Left ventricle myocardium superior (tissue), 1 donor: ENCODE measurements around the gene ETV5. TPM values are rescaled to one million over a fixed set of nuclear protein-coding genes. Genes with fewer than 3 reads are reported as not detected.
A peak's percentile ranks its signal among the peaks of the same experiment; 100 is the strongest.

Source experiments
- ATAC-seq: fragments of 200-7000 bp; cut with Tn5 transposase; one replicate; pipeline ENCODE4 v1.9.1; 2020; ENCODE audit warnings: mild to moderate bottlenecking, moderate library complexity
- DNase-seq: peaks from one replicate; pipeline ENCODE4 v3.0.0-alpha.2; 2020
- intact Hi-C: fragments of 100-400 bp; cut with micrococcal nuclease; formaldehyde crosslinking; loops from one replicate; pipeline ENCODE4 v1.11.0; 2022
- long read RNA-seq: library from polyadenylated mRNA; unstranded; transcript quantifications from one replicate; pipeline ENCODE4 v2.0.0, GENCODE V29; 2021
- total RNA-seq: library from RNA; stranded (reverse); fragmentation: NEBNext Ultra II Directional; extraction: Animal tissue kit (Norgen Biotek cat#: 25700); gene quantifications from one replicate; pipeline ENCODE4 v1.2.1, GENCODE V29; 2021
- donor health status: DM: no; HTN: yes; CAD: no; lungs with severe emphysema.

ETV5 gene
- total RNA-seq: 3.4 TPM
- long read RNA-seq, partial matches to known transcripts: 0 of 2 reads
- long read RNA-seq, other reads (novel, unspliced or antisense): 2 of 2 reads

- DNase-seq (peak; percentile 99), ATAC-seq (peak; percentile 97)
- intact Hi-C loops: no loop called here
Measured at GRCh38 chr3:186108941-186109865, at the start of gene ETV5. TSS of gene ETV5 (minus strand) at chr3:186109089. CDS start at chr3:186105868, 3,221 bp downstream.

GRCh38 chr3:186154641-186155040, 45.8 kb upstream of the ETV5 start:
- no peak for DNase-seq
- no peak for ATAC-seq
- intact Hi-C loops: no loop called here

- intact Hi-C loops: no loop called here
- ATAC-seq (peak; percentile 50), DNase-seq (no peak)
Measured at GRCh38 chr3:186152889-186153292, 44.0 kb upstream of the ETV5 start.

- intact Hi-C loops: no loop called here
- ATAC-seq (peak; percentile 71), DNase-seq (no peak)
Measured at GRCh38 chr3:186152361-186152798, 43.5 kb upstream of the ETV5 start.

- no peak for DNase-seq
- intact Hi-C loops: no loop called here
- no peak for ATAC-seq
Measured at GRCh38 chr3:186151077-186151971, 42.4 kb upstream of the ETV5 start.

GRCh38 chr3:186150041-186150830, 41.3 kb upstream of the ETV5 start:
- intact Hi-C loops: no loop called here
- DNase-seq (no peak), ATAC-seq (peak; percentile 21)

- DNase-seq (no peak), ATAC-seq (no peak)
- intact Hi-C loops: no loop called here
Measured at GRCh38 chr3:186149319-186149960, 40.6 kb upstream of the ETV5 start.

- DNase-seq (no peak), ATAC-seq (no peak)
- intact Hi-C loops: no loop called here
Measured at GRCh38 chr3:186144257-186144656, 35.4 kb upstream of the ETV5 start.

GRCh38 chr3:186143250-186143649, 34.4 kb upstream of the ETV5 start:
- no peak for DNase-seq
- no peak for ATAC-seq
- intact Hi-C loops: no loop called here

GRCh38 chr3:186142393-186142932, 33.6 kb upstream of the ETV5 start:
- intact Hi-C loops: no loop called here
- DNase-seq (no peak), ATAC-seq (no peak)

- intact Hi-C loops: no loop called here
- DNase-seq (no peak), ATAC-seq (no peak)
Measured at GRCh38 chr3:186141790-186142189, 32.9 kb upstream of the ETV5 start.

GRCh38 chr3:186138272-186138981, 29.5 kb upstream of the ETV5 start:
- DNase-seq (no peak), ATAC-seq (peak; percentile 85)
- intact Hi-C loops: no loop called here

GRCh38 chr3:186137051-186137685, 28.3 kb upstream of the ETV5 start:
- DNase-seq (no peak), ATAC-seq (no peak)
- intact Hi-C loops: no loop called here

GRCh38 chr3:186133980-186134379, 25.1 kb upstream of the ETV5 start:
- DNase-seq (no peak), ATAC-seq (no peak)
- intact Hi-C loops: no loop called here

GRCh38 chr3:186132487-186132886, 23.6 kb upstream of the ETV5 start:
- no peak for DNase-seq
- ATAC-seq: no peak
- intact Hi-C loops: no loop called here

- DNase-seq (no peak), ATAC-seq (no peak)
- intact Hi-C loops: no loop called here
Measured at GRCh38 chr3:186129206-186129605, 20.3 kb upstream of the ETV5 start.

- ATAC-seq (no peak), DNase-seq (no peak)
- intact Hi-C loops: no loop called here
Measured at GRCh38 chr3:186128158-186128557, 19.3 kb upstream of the ETV5 start.
